Progenitor cell of endocrine pancreas (in vitro differentiated cells): ENCODE measurements around the gene MYRIP. TPM values are rescaled to one million over a fixed set of nuclear protein-coding genes. Genes with fewer than 3 reads are reported as not detected.

Source experiments
- DNase-seq: peaks from one replicate; pipeline ENCODE4 v3.0.0; 2021; ENCODE audit warnings: low spot score; ENCODE audit not compliant: unreplicated experiment
- H3K27ac Mint-ChIP-seq: 2 replicates; pipeline ENCODE4 v1.8.0; 2021; ENCODE audit warnings: mild to moderate bottlenecking, moderate library complexity, mixed read lengths
- H3K27me3 Mint-ChIP-seq: 2 replicates; pipeline ENCODE4 v1.8.0; 2021; ENCODE audit warnings: mixed read lengths
- H3K36me3 Mint-ChIP-seq: 2 replicates; pipeline ENCODE4 v1.8.0; 2022; ENCODE audit warnings: mixed read lengths; ENCODE audit not compliant: insufficient read depth
- H3K4me1 Mint-ChIP-seq: 2 replicates; pipeline ENCODE4 v1.8.0; 2021; ENCODE audit warnings: low read depth, mixed read lengths
- H3K4me3 Mint-ChIP-seq: 2 replicates; pipeline ENCODE4 v1.8.0; 2021; ENCODE audit warnings: low read depth, mild to moderate bottlenecking, moderate library complexity, mixed read lengths
- H3K9me3 Mint-ChIP-seq: 2 replicates; pipeline ENCODE4 v1.8.0; 2021; ENCODE audit warnings: low read depth, mixed read lengths
- CTCF ChIP-seq: fragments of 200-600 bp; sonication (generic); IDR thresholded peaks from one replicate; pipeline ENCODE4 v1.5.0; 2021; ENCODE audit warnings: antibody characterized with exemption, mild to moderate bottlenecking; ENCODE audit not compliant: unreplicated experiment
- total RNA-seq: library from RNA; stranded (reverse); gene quantifications from 2 replicates; pipeline ENCODE4 v1.2.1, GENCODE V29; 2021

MYRIP gene
- total RNA-seq, 1 donor from 2014 or later = 0.57 TPM

DNA sequence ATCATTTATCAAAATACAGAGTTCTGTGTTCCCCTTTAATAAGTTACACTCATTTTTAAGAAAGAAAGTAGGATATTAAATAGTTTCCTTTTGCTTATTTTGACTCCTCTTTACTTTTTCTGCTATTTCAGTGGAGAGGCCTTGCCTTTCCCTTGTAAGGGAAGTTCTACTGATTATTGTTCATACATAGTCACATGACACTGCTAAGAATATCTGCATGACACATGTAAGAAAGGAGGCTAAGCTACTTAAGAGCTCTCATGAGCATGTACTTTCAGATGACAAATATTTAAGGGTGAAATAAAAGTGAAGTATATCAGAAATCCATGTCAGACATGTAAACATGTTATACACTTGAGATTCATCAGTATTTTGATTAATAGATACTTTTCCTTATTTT lies 39.0 kb downstream of the MYRIP start:
- Mint-ChIP-seq H3K27me3 (peaks cover 3% of the 10 kb centered on the region), H3K27ac (no peak overlapping the region), H3K4me3 (no peak overlapping the region), H3K36me3 (no peaks in the 10 kb centered on the region), H3K9me3 (no peaks in the 10 kb centered on the region), H3K4me1 (peaks cover 2% of the 10 kb centered on the region)
- TF ChIP-seq CTCF = no peak
- no peak for DNase-seq

GRCh38 chr3:39849992-39850715 lies 40.7 kb downstream of the MYRIP start:
- peaks cover 2% of the 10 kb centered on the region for H3K4me1 Mint-ChIP-seq
- no peak for DNase-seq
- peaks cover 3% of the 10 kb centered on the region for H3K27me3 Mint-ChIP-seq
- TF ChIP-seq CTCF = no peak
- no peaks in the 10 kb centered on the region for H3K9me3 Mint-ChIP-seq
- H3K36me3 Mint-ChIP-seq = no peaks in the 10 kb centered on the region
- H3K4me3 Mint-ChIP-seq = no peak overlapping the region
- no peak overlapping the region for H3K27ac Mint-ChIP-seq

- Mint-ChIP-seq H3K27ac (no peak overlapping the region), H3K9me3 (no peaks in the 10 kb centered on the region), H3K27me3 (peaks cover 3% of the 10 kb centered on the region), H3K36me3 (no peaks in the 10 kb centered on the region), H3K4me1 (peaks cover 2% of the 10 kb centered on the region), H3K4me3 (no peak overlapping the region)
- TF ChIP-seq CTCF = no peak
- no peak for DNase-seq
These were observed 41.3 kb downstream of the MYRIP start for GRCh38 chr3:39850716-39851032.

DNA sequence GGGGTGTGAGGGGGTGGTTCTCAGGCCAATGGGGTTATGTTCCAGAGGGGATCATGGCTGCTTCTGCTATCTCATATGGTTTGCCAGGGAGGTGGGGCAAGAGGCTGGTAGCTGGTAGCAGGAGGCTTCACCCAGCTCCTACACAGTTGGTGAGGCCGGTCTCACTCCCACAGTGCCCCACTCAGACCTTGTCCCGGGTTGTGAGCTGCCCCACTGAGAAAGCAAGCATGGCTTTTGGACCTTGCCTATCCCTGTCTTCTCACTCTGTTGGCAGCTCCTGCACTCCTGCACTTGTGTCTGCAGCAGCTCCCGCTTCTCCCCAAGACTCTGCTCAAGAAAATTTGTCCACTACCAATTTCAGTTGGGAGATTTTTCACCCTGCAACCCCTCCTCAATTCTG lies 46.1 kb downstream of the MYRIP start:
- no peak overlapping the region for H3K4me3 Mint-ChIP-seq
- H3K27ac Mint-ChIP-seq = no peak overlapping the region
- H3K4me1 Mint-ChIP-seq = peaks cover 1% of the 10 kb centered on the region

DNA sequence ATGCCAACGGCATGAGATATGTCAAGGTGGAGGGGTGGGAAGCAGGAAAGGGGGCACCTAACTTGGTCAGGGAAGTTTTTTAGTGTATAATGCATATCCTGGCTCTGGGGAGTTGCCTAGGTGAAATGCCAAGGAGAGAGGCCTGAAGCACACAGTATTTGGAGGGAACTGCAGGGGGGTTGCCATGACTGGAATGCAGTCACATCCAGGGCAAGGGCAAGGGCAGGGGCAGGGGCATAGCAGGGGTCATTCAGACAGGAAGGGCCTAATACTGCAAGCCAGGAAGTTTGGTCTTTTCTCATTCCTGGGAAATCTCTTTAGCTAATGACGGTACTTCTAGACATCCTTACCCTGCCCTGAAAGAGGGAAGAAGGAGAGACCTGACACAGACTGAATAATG lies 60.5 kb downstream of the MYRIP start:
- H3K27ac Mint-ChIP-seq = no peak overlapping the region
- no peak for DNase-seq
- no peaks in the 10 kb centered on the region for H3K4me1 Mint-ChIP-seq
- H3K9me3 Mint-ChIP-seq = no peaks in the 10 kb centered on the region
- no peaks in the 10 kb centered on the region for H3K27me3 Mint-ChIP-seq
- H3K4me3 Mint-ChIP-seq = no peak overlapping the region
- no peak for TF ChIP-seq CTCF
- no peaks in the 10 kb centered on the region for H3K36me3 Mint-ChIP-seq

More for the DNA sequence above, 46.1 kb downstream of the MYRIP start:
- DNase-seq = no peak
- Mint-ChIP-seq H3K9me3 (peaks cover 3% of the 10 kb centered on the region), H3K27me3 (no peaks in the 10 kb centered on the region), H3K36me3 (no peaks in the 10 kb centered on the region)
- no peak for TF ChIP-seq CTCF
